ENCODE results near the gene U2AF1L4. TPM values are rescaled to one million over a fixed set of nuclear protein-coding genes. Genes with fewer than 3 reads are reported as not detected.

Gene U2AF1L4
- total RNA-seq, 3 donors from 2014 or later (not counting 1 experiment from before 2014, with no cell fraction given): 63.7 to 78.2 (median 73.0) TPM

GRCh38 chr19:35754370-35755130 is 9.3 kb upstream of the U2AF1L4 start:
- 93% methylated on average over 13 of the region's 13 CpGs for WGBS (ENCODE audit: insufficient coverage)
- Mint-ChIP-seq H3K27me3 (ENCODE audit: low read depth in 2 of 2) (peaks cover 0 to 18% of the 10 kb centered on the region in 2 donors), H3K4me1 (peaks cover 29 to 41% of the 10 kb centered on the region in 2 donors), H3K36me3 (no peaks in the 10 kb centered on the region), H3K4me3 (peak overlapping the region; percentile 37), H3K9me3 (no peaks in the 10 kb centered on the region), H3K27ac (no peak overlapping the region)
- Histone ChIP-seq H3K9me3 (ENCODE audit: control insufficient read depth, insufficient read depth, low read length) (no peaks in the 10 kb centered on the region), H3K27me3 (ENCODE audit: control insufficient read depth, insufficient read depth, low read length) (no peaks in the 10 kb centered on the region), H3K4me1 (ENCODE audit: control insufficient read depth, insufficient read depth, low read length) (peaks cover 34% of the 10 kb centered on the region), H3K36me3 (ENCODE audit: control insufficient read depth, insufficient read depth, low read length) (peaks cover 24% of the 10 kb centered on the region), H3K4me3 (ENCODE audit: low read length) (no peak overlapping the region), H3K27ac (ENCODE audit: low read length) (no peak overlapping the region)
- no peak for ATAC-seq
- intact Hi-C loops (cut with micrococcal nuclease): loop anchor here (5.0 kb wide), 1 partner anchor 112 kb away; the partner anchor contains the start of gene ETV2
- TF ChIP-seq CTCF (IDR thresholded peaks at IDR 0.05): no peak
- DNase-seq: no peak

- no peak overlapping the region for H3K4me3 ChIP-seq (ENCODE audit: low read length)
- no peaks in the 10 kb centered on the region for H3K9me3 ChIP-seq (ENCODE audit: control insufficient read depth, insufficient read depth, low read length)
- H3K27me3 Mint-ChIP-seq (ENCODE audit: low read depth in 2 of 2): peaks cover 0 to 18% of the 10 kb centered on the region in 2 donors
- H3K9me3 Mint-ChIP-seq: no peaks in the 10 kb centered on the region
- WGBS (ENCODE audit: insufficient coverage): 96% methylated on average over 20 of the region's 20 CpGs
- no peak for ATAC-seq
- H3K36me3 Mint-ChIP-seq: no peaks in the 10 kb centered on the region
- H3K4me1 Mint-ChIP-seq: peaks cover 25 to 41% of the 10 kb centered on the region in 2 donors
- H3K4me3 Mint-ChIP-seq: no peak overlapping the region
- no peak for DNase-seq
- H3K36me3 ChIP-seq (ENCODE audit: control insufficient read depth, insufficient read depth, low read length): peaks cover 24% of the 10 kb centered on the region
- intact Hi-C loops (cut with micrococcal nuclease): no loop called here
- no peak overlapping the region for H3K27ac Mint-ChIP-seq
- no peak overlapping the region for H3K27ac ChIP-seq (ENCODE audit: low read length)
- H3K4me1 ChIP-seq (ENCODE audit: control insufficient read depth, insufficient read depth, low read length): peaks cover 34% of the 10 kb centered on the region
- no peak for TF ChIP-seq CTCF (IDR thresholded peaks at IDR 0.05)
- no peaks in the 10 kb centered on the region for H3K27me3 ChIP-seq (ENCODE audit: control insufficient read depth, insufficient read depth, low read length)
Observed at GRCh38 chr19:35753634-35754369, 8.6 kb upstream of the U2AF1L4 start.

GRCh38 chr19:35752746-35753350 is 7.6 kb upstream of the U2AF1L4 start:
- no peak for DNase-seq
- Mint-ChIP-seq H3K9me3 (no peaks in the 10 kb centered on the region), H3K4me1 (peaks cover 26 to 40% of the 10 kb centered on the region in 2 donors), H3K27me3 (ENCODE audit: low read depth in 2 of 2) (peaks cover 0 to 17% of the 10 kb centered on the region in 2 donors), H3K27ac (no peak overlapping the region), H3K4me3 (no peak overlapping the region), H3K36me3 (no peaks in the 10 kb centered on the region)
- 96% methylated on average over 15 of the region's 20 CpGs for WGBS (ENCODE audit: insufficient coverage)
- H3K27me3 ChIP-seq (ENCODE audit: control insufficient read depth, insufficient read depth, low read length): no peaks in the 10 kb centered on the region
- H3K27ac ChIP-seq (ENCODE audit: low read length): no peak overlapping the region
- no peak for ATAC-seq
- intact Hi-C loops (cut with micrococcal nuclease): no loop called here
- no peak for TF ChIP-seq CTCF (IDR thresholded peaks at IDR 0.05)
- peaks cover 35% of the 10 kb centered on the region for H3K4me1 ChIP-seq (ENCODE audit: control insufficient read depth, insufficient read depth, low read length)
- no peak overlapping the region for H3K4me3 ChIP-seq (ENCODE audit: low read length)
- no peaks in the 10 kb centered on the region for H3K9me3 ChIP-seq (ENCODE audit: control insufficient read depth, insufficient read depth, low read length)
- peaks cover 24% of the 10 kb centered on the region for H3K36me3 ChIP-seq (ENCODE audit: control insufficient read depth, insufficient read depth, low read length)

Data from natural killer cell (primary cell).